K562 (cell line): Measurements from ENCODE around the gene ITGA1. TPM values are rescaled to one million over a fixed set of nuclear protein-coding genes. Genes with fewer than 3 reads are reported as not detected.

Source experiments
- ATAC-seq: fragments of 200-7000 bp; cut with Tn5 transposase; 3 replicates; pipeline ENCODE4 v1.9.1; 2020; ENCODE audit warnings: moderate library complexity
- BruUV-seq: library from RNA; stranded (reverse); fragments of 400-500 nt; replicated peaks from 2 replicates; lab custom pipeline; 2021; lab: Mats Ljungman, UMichigan
- CTCF ChIA-PET: fragments of 300-600 bp; formaldehyde crosslinking; extraction: SDS; loops from one replicate; lab custom pipeline; 2021; ENCODE audit warnings: low intra/inter-chr PET ratio; lab: Yijun Ruan, JAX
- POLR2A ChIA-PET: fragments of 300-600, 350-650 bp; sonication (Branson Sonifier 250); formaldehyde crosslinking; extraction: SDS; loops from one replicate; lab custom pipeline; 2021; ENCODE audit warnings: antibody characterized with exemption, inconsistent platforms; lab: Yijun Ruan, JAX
- DNase-seq, 4 experiments: peaks; one replicate each; pipeline versions ENCODE4 v3.0.0 to v3.0.0-alpha.2; 2011 to 2018; ENCODE audit warnings: low spot score in 3 of 4, mixed read lengths in 3 of 4; ENCODE audit errors: extremely low read depth in 1 of 4
- FAIRE-seq: peaks from 2 replicates; lab custom pipeline; 2011; peaks lifted over from hg19 to GRCh38; lab: Jason Lieb, UNC
- H2AFZ ChIP-seq: 2 replicates; pipeline ENCODE4 v1.6.0; 2011; ENCODE audit warnings: low read depth, low read length, control low read depth, inconsistent platforms
- H3K27ac ChIP-seq: fragments of 200-600 bp; 3 replicates; pipeline ENCODE4 v1.8.0; 2011; ENCODE audit warnings: low read depth, mild to moderate bottlenecking, control low read depth, inconsistent platforms, low read length, moderate library complexity, mixed read lengths; ENCODE audit errors: extremely low read depth
- H3K27me3 ChIP-seq, 2 experiments: fragments of 300-600 bp in 1 of 2; 2 replicates in 1 of 2; 3 replicates in 1 of 2; pipeline versions ENCODE4 v1.6.0 to v1.8.0; 2011; ENCODE audit warnings: inconsistent platforms in 2 of 2, low read length in 2 of 2, mild to moderate bottlenecking in 1 of 2, mixed read lengths in 1 of 2, moderate library complexity in 1 of 2; ENCODE audit not compliant: control insufficient read depth in 2 of 2, insufficient read depth in 2 of 2
- H3K36me3 ChIP-seq: fragments of 300-600 bp; 3 replicates; pipeline ENCODE4 v1.8.0; 2011; ENCODE audit warnings: mild to moderate bottlenecking, low read length, inconsistent platforms; ENCODE audit not compliant: control insufficient read depth, insufficient read depth
- H3K4me1 ChIP-seq, 2 experiments: fragments of 200-600 bp in 1 of 2; replicated peaks in 1 of 2; 2 replicates in 1 of 2; 3 replicates in 1 of 2; pipeline versions ENCODE4 v1.5.1 to v1.8.0; 2011; ENCODE audit warnings: inconsistent platforms in 2 of 2, low read length in 2 of 2, mild to moderate bottlenecking in 1 of 2, mixed read lengths in 1 of 2, moderate library complexity in 1 of 2; ENCODE audit not compliant: control insufficient read depth in 2 of 2, insufficient read depth in 2 of 2
- H3K4me2 ChIP-seq: 2 replicates; pipeline ENCODE4 v1.6.1; 2011; ENCODE audit warnings: low read length, control low read depth, inconsistent platforms, mixed read lengths; ENCODE audit not compliant: insufficient read depth
- H3K4me3 ChIP-seq: fragments of 200-600 bp; sonication (generic), shearing (Covaris generic); 2 replicates; pipeline ENCODE4 v1.5.1; 2016; ENCODE audit warnings: control low read depth, inconsistent platforms
- H3K79me2 ChIP-seq: fragments of 200-600 bp; 3 replicates; pipeline ENCODE4 v1.8.0; 2011; ENCODE audit warnings: low read length, inconsistent platforms; ENCODE audit not compliant: control insufficient read depth, insufficient read depth
- H3K9ac ChIP-seq, 2 experiments: 2 replicates each; pipeline versions ENCODE4 v1.6.0 to v1.6.1; 2011; ENCODE audit warnings: low read depth in 2 of 2, low read length in 2 of 2, control low read depth in 1 of 2, inconsistent platforms in 1 of 2, mild to moderate bottlenecking in 1 of 2, mixed read lengths in 1 of 2; ENCODE audit not compliant: insufficient read depth in 1 of 2
- H3K9me1 ChIP-seq: one replicate; pipeline ENCODE4 v1.6.0; 2011; ENCODE audit warnings: inconsistent platforms, mild to moderate bottlenecking, low read length, moderate library complexity; ENCODE audit not compliant: control insufficient read depth, insufficient read depth
- H3K9me3 ChIP-seq: replicated peaks from 2 replicates; pipeline ENCODE4 v1.5.1; 2011; ENCODE audit warnings: low read depth, low read length, inconsistent platforms; ENCODE audit not compliant: control insufficient read depth, insufficient read depth
- H4K20me1 ChIP-seq: replicated peaks from 2 replicates; pipeline ENCODE4 v1.6.1; 2011; ENCODE audit warnings: low read length, inconsistent platforms, mixed read lengths; ENCODE audit not compliant: control insufficient read depth, insufficient read depth
- ATF7 ChIP-seq: fragments of 450-650 bp; IDR thresholded peaks from 2 replicates; pipeline ENCODE4 v1.7.1; 2014; ENCODE audit warnings: mild to moderate bottlenecking, moderate library complexity
- BHLHE40 ChIP-seq: IDR thresholded peaks from 2 replicates; pipeline ENCODE4 v1.6.1; 2011; ENCODE audit warnings: low read length, improper control_type of control experiment
- C11orf30 ChIP-seq: fragments of 450-650 bp; IDR thresholded peaks from 2 replicates; pipeline ENCODE4 v1.6.1; 2016; ENCODE audit warnings: low read depth, mild to moderate bottlenecking
- CEBPB ChIP-seq: fragments of 450-650 bp; IDR thresholded peaks from 2 replicates; pipeline ENCODE4 v1.6.1; 2016; ENCODE audit warnings: missing genetic modification characterization, missing compliant biosample characterization
- DDX20 ChIP-seq: fragments of 450-650 bp; IDR thresholded peaks from 2 replicates; pipeline ENCODE4 v1.6.1; 2016; ENCODE audit warnings: missing genetic modification characterization, low read depth, mild to moderate bottlenecking, missing compliant biosample characterization, moderate library complexity
- HCFC1 ChIP-seq: IDR thresholded peaks from 2 replicates; pipeline ENCODE4 v1.6.1; 2012; ENCODE audit warnings: low read depth, low read length, improper control_type of control experiment
- KAT7 ChIP-seq: sonication (generic); formaldehyde crosslinking; IDR thresholded peaks from 2 replicates; pipeline ENCODE4 v1.8.0; 2022; ENCODE audit warnings: missing genetic modification reagents, mild to moderate bottlenecking, borderline replicate concordance
- MBD2 ChIP-seq: sonication (generic); IDR thresholded peaks from 2 replicates; pipeline ENCODE4 v1.6.1; 2016; ENCODE audit warnings: low read depth, borderline replicate concordance
- MCM3 ChIP-seq: fragments of 450-650 bp; IDR thresholded peaks from 2 replicates; pipeline ENCODE4 v1.6.1; 2016
- NR0B1 ChIP-seq: fragments of 450-650 bp; IDR thresholded peaks from one replicate; pipeline ENCODE4 v1.6.1; 2018; ENCODE audit warnings: mild to moderate bottlenecking, moderate library complexity; ENCODE audit not compliant: partially characterized antibody
- PHB ChIP-seq: fragments of 250-450 bp; sonication (Bioruptor Pico); IDR thresholded peaks from 2 replicates; pipeline ENCODE4 v1.5.0; 2021
- RB1 ChIP-seq: fragments of 450-650 bp; IDR thresholded peaks from 2 replicates; pipeline ENCODE4 v1.6.1; 2017; ENCODE audit warnings: low read depth, mild to moderate bottlenecking
- RFX1 ChIP-seq: fragments of 450-650 bp; IDR thresholded peaks from 2 replicates; pipeline ENCODE4 v1.6.1; 2016; ENCODE audit warnings: mild to moderate bottlenecking, moderate library complexity
- SP2 ChIP-seq: IDR thresholded peaks from 2 replicates; pipeline ENCODE4 v1.6.1; 2011; ENCODE audit warnings: mild to moderate bottlenecking, low read depth, low read length, moderate library complexity; ENCODE audit not compliant: poor library complexity, severe bottlenecking; ENCODE audit errors: extremely low read depth
- TEAD1 ChIP-seq, 2 experiments: fragments of 450-650 bp in 1 of 2; sonication (generic) in 1 of 2; formaldehyde crosslinking; IDR thresholded peaks; 2 replicates each; pipeline versions ENCODE4 v1.4.0 to v1.8.0; 2020 to 2022; ENCODE audit warnings: mild to moderate bottlenecking in 2 of 2, missing genetic modification reagents in 1 of 2
- YY1 ChIP-seq, 3 experiments: IDR thresholded peaks; 2 replicates each; pipeline ENCODE4 v1.6.1; 2011; ENCODE audit warnings: low read length in 2 of 3, mild to moderate bottlenecking in 2 of 3, moderate library complexity in 2 of 3, borderline replicate concordance in 1 of 3, control low read depth in 1 of 3, low read depth in 1 of 3; ENCODE audit not compliant: insufficient read depth in 3 of 3, insufficient replicate concordance in 2 of 3, control insufficient read depth in 1 of 3, insufficient read length in 1 of 3; ENCODE audit errors: extremely low read depth in 1 of 3
- ZNF384 ChIP-seq: IDR thresholded peaks from 2 replicates; pipeline ENCODE4 v1.6.1; 2012; ENCODE audit warnings: low read depth, low read length, improper control_type of control experiment
- whole genome bisulfite sequencing: fragments of 100-300 bp; shearing (Covaris generic); methylation state at CpG from one replicate; pipeline ENCODE4 v1.1.6; 2016; ENCODE audit warnings: low coverage, mixed read lengths; ENCODE audit not compliant: insufficient coverage; ENCODE audit errors: missing lambda C conversion rate; 5-methylcytosine and 5-hydroxymethylcytosine counted together
- in situ Hi-C: fragments of 300-500 bp; cut with MboI; formaldehyde crosslinking; loops from 4 replicates; pipeline ENCODE4 v1.15.0; 2018; ENCODE audit warnings: inconsistent platforms, mixed read lengths
- intact Hi-C: fragments of 100-400 bp; cut with micrococcal nuclease; formaldehyde crosslinking; loops from 2 replicates; pipeline ENCODE4 v1.14.2; 2022
- polyA plus RNA-seq, 8 experiments: library from polyadenylated mRNA; depleted of rRNA in 4 of 8; stranded (reverse) in 5 of 8; unstranded in 3 of 8; fragments of >200 nt; fragmentation: Nextera tagmentation in 2 of 8; fragmentation: Illumina TruSeq in 1 of 8; extraction: Ambion mirVana in 2 of 8; extraction: Trizol in 1 of 8; gene quantifications; 2 replicates each; pipeline versions ENCODE4 v1.2.1 to v1.2.3, GENCODE V29; 2011 to 2014; ENCODE audit warnings: inconsistent platforms in 1 of 8, missing spikeins in 1 of 8
- total RNA-seq, 7 experiments: library from RNA; depleted of rRNA in 6 of 7; stranded (reverse); fragments of >200 nt in 6 of 7; fragmentation: Illumina TruSeq in 2 of 7; extraction: Trizol in 2 of 7; gene quantifications; 2 replicates each; pipeline versions ENCODE4 v1.2.1 to v1.2.3, GENCODE V29; 2011 to 2021; ENCODE audit warnings: low replicate concordance in 1 of 7
- TF ChIP-seq, protein P1 (sequence below): fragments of 450-650 bp; formaldehyde crosslinking; IDR thresholded peaks from 2 replicates; pipeline ENCODE4 v1.4.0; 2022; ENCODE audit warnings: missing genetic modification characterization

The ITGA1 gene
- total and polyA plus RNA-seq, 9 of the 15 experiments (the other 6 are each of a cell fraction or from before 2014, with no cell fraction given) = 0.04 to 0.22 TPM; not detected in 7

DNA sequence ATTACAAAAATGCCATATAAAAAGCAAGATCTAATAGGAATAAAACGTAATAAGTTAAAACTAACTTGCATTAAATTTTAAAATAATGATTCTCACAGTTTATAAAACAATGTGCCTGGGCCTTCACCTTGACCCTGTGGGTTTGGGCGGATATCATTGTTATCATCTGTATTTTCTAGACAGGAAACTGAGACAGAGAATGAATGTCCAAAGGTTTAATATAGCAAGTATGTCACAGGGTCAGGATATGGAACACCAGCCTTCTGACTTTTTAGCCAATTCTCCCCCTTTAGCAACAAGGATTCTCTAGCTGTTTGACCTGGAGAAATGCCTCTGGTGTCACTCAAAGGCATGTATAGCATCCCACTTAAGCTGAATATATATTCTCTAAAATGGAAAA lies 67.2 kb downstream of the ITGA1 start (continued):
- TF ChIP-seq NR0B1 (no peak), BHLHE40 (no peak), TEAD1 (CRISPR knock-in tag; IDR thresholded peaks at IDR 0.05) (no peak)

DNA sequence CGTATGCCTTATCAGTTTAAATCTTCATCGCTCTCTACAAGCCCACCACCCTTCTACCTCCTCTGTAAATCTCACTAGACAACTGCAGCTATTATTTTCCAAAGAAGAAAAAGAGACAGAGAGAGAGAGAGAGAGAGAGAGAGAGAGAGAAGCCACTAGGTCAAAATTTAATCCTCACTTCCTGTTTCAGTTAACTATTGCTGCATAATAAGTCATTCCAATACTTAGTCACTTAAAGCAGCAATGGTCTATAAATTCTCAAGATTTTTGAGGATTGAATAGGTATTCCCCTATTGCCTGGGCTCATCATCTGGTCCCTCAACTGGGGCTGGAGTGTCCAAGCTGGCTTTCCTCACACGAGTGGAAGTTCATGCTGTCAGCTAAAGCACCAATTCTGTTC lies 68.8 kb downstream of the ITGA1 start:
- intact Hi-C loops = no loop called here
- DNase-seq (no peak), FAIRE-seq (no peak), ATAC-seq (no peak)
- Histone ChIP-seq H3K9ac (no peak overlapping the region), H3K4me2 (no peak overlapping the region), H3K27me3 (no peaks in the 10 kb centered on the region), H3K9me1 (no peaks in the 10 kb centered on the region), H2AFZ (no peak overlapping the region), H3K36me3 (no peaks in the 10 kb centered on the region), H4K20me1 (no peaks in the 10 kb centered on the region), H3K4me1 (no peaks in the 10 kb centered on the region), H3K9me3 (no peaks in the 10 kb centered on the region), H3K27ac (no peak overlapping the region), H3K4me3 (no peak overlapping the region), H3K79me2 (no peaks in the 10 kb centered on the region)
- POLR2A ChIA-PET = interaction anchor here (1.2 kb wide), 1 partner anchor 16 kb away, joined by 5 read pairs; no protein-coding TSS in a partner anchor
- CTCF ChIA-PET = no interaction called here
- in situ Hi-C loops = no loop called here
- BruUV-seq = no TSS peak
- WGBS = 7% methylated on average over 3 of the region's 3 CpGs
- TF ChIP-seq ATF7 (no peak), SP2 (no peak), HCFC1 (no peak), ZNF384 (no peak), DDX20 (tag) (no peak), MCM3 (no peak), YY1 (IDR thresholded peaks at IDR 0.05; ENCODE audit: borderline replicate concordance in 1 of 3, control insufficient read depth in 1 of 3, extremely low read depth in 1 of 3, insufficient read depth in 3 of 3, insufficient read length in 1 of 3, insufficient replicate concordance in 2 of 3, low read depth in 1 of 3, low read length in 2 of 3) (no peak), RB1 (no peak), PHB (CRISPR knock-in tag) (no peak), MBD2 (no peak), RFX1 (no peak), KAT7 (no peak), CEBPB (tag) (no peak), C11orf30 (no peak)
- TF ChIP-seq, protein P1, sequence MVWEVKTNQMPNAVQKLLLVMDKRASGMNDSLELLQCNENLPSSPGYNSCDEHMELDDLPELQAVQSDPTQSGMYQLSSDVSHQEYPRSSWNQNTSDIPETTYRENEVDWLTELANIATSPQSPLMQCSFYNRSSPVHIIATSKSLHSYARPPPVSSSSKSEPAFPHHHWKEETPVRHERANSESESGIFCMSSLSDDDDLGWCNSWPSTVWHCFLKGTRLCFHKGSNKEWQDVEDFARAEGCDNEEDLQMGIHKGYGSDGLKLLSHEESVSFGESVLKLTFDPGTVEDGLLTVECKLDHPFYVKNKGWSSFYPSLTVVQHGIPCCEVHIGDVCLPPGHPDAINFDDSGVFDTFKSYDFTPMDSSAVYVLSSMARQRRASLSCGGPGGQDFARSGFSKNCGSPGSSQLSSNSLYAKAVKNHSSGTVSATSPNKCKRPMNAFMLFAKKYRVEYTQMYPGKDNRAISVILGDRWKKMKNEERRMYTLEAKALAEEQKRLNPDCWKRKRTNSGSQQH (CRISPR knock-in tag) = no peak
